Right lobe of liver (tissue), 4 donors: Measurements from ENCODE around the gene NUP42.

Source experiments
- POLR2A ChIP-seq: fragments of 450-650 bp; IDR thresholded peaks from one replicate; pipeline ENCODE4 v1.6.1; 2017; ENCODE audit warnings: antibody characterized with exemption, mild to moderate bottlenecking
- TF ChIP-seq, protein P1 (sequence below), 4 donors: fragments of 200-600 bp in 3 of 4; fragments of 450-650 bp in 1 of 4; IDR thresholded peaks; one replicate each; pipeline versions ENCODE4 v1.5.1 to v1.8.0; 2016 to 2022; ENCODE audit warnings: antibody characterized with exemption in 4 of 4, mild to moderate bottlenecking in 2 of 4
- donor health status: DM: no; HTN: no; CAD: no.
- donor health status: DM: no; HTN: no; CAD: no.
- donor health status: DM: no; HTN: yes; CAD: no.

GRCh38 chr7:23232966-23233365, 51.1 kb downstream of the NUP42 start:
- TF ChIP-seq, protein P1, sequence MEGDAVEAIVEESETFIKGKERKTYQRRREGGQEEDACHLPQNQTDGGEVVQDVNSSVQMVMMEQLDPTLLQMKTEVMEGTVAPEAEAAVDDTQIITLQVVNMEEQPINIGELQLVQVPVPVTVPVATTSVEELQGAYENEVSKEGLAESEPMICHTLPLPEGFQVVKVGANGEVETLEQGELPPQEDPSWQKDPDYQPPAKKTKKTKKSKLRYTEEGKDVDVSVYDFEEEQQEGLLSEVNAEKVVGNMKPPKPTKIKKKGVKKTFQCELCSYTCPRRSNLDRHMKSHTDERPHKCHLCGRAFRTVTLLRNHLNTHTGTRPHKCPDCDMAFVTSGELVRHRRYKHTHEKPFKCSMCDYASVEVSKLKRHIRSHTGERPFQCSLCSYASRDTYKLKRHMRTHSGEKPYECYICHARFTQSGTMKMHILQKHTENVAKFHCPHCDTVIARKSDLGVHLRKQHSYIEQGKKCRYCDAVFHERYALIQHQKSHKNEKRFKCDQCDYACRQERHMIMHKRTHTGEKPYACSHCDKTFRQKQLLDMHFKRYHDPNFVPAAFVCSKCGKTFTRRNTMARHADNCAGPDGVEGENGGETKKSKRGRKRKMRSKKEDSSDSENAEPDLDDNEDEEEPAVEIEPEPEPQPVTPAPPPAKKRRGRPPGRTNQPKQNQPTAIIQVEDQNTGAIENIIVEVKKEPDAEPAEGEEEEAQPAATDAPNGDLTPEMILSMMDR (IDR thresholded peaks at IDR 0.05): no peak
- TF ChIP-seq POLR2A: no peak
